Measurements from ENCODE around the gene SSTR3. TPM values are rescaled to one million over a fixed set of nuclear protein-coding genes. Genes with fewer than 3 reads are reported as not detected.

The SSTR3 gene
- total RNA-seq, 1 donor, result not detected

GRCh38 chr22:37182101-37182948 lies 30.0 kb downstream of the SSTR3 start:
- TF ChIP-seq CTCF (IDR thresholded peaks at IDR 0.05; ENCODE audit: insufficient read depth, low read length), result no peak
- no peak for DNase-seq (ENCODE audit: low read depth)
- no peak overlapping the region for H3K4me3 ChIP-seq (ENCODE audit: low read depth, low read length)

GRCh38 chr22:37181681-37182080 lies 30.6 kb downstream of the SSTR3 start:
- no peak overlapping the region for H3K4me3 ChIP-seq (ENCODE audit: low read depth, low read length)
- DNase-seq (ENCODE audit: low read depth), result no peak
- no peak for TF ChIP-seq CTCF (IDR thresholded peaks at IDR 0.05; ENCODE audit: insufficient read depth, low read length)

GRCh38 chr22:37180531-37181231 lies 31.6 kb downstream of the SSTR3 start:
- TF ChIP-seq CTCF (IDR thresholded peaks at IDR 0.05; ENCODE audit: insufficient read depth, low read length), result no peak
- DNase-seq (ENCODE audit: low read depth), result no peak
- no peak overlapping the region for H3K4me3 ChIP-seq (ENCODE audit: low read depth, low read length)

- no peak for DNase-seq (ENCODE audit: low read depth)
- no peak for TF ChIP-seq CTCF (IDR thresholded peaks at IDR 0.05; ENCODE audit: insufficient read depth, low read length)
- H3K4me3 ChIP-seq (ENCODE audit: low read depth, low read length), result no peak overlapping the region
These were observed 32.5 kb downstream of the SSTR3 start for GRCh38 chr22:37179622-37180420.

GRCh38 chr22:37179126-37179470 lies 33.2 kb downstream of the SSTR3 start:
- no peak overlapping the region for H3K4me3 ChIP-seq (ENCODE audit: low read depth, low read length)
- no peak for DNase-seq (ENCODE audit: low read depth)
- TF ChIP-seq CTCF (IDR thresholded peaks at IDR 0.05; ENCODE audit: insufficient read depth, low read length), result no peak

- DNase-seq (ENCODE audit: low read depth), result no peak
- TF ChIP-seq CTCF (IDR thresholded peaks at IDR 0.05; ENCODE audit: insufficient read depth, low read length), result no peak
- no peak overlapping the region for H3K4me3 ChIP-seq (ENCODE audit: low read depth, low read length)
These were observed 33.7 kb downstream of the SSTR3 start for GRCh38 chr22:37178350-37179125.
